ENCODE results near the gene NET1.

- TF ChIP-seq CTCF (conservative IDR thresholded peaks at IDR 0.05) (no peak), ZFX (IDR thresholded peaks at IDR 0.05) (no peak)
Observed at GRCh38 chr10:5412277-5412941, at the start of gene NET1.

Measured in C4-2B (cell line).